ENCODE data around the gene CCNY.

CCNY gene

DNA sequence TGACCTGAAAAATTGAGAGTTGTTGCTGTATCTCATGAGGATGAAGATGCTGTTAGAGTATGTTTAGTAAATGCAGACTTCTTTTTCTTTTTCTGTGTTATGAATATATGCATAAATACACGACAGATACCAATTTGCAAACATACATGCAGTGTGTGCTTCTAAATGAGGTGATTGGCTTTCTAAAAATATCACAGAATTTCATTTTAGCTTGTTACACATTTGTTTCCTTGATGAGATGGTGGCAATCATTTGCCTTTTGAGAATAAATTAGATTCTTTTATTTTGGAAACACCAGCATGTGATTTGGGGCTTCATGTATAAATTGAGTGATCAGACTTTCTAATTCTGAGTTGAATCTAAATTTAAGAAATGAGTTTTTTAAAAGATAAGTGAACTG is 29.7 kb downstream of the CCNY start:
- Histone ChIP-seq H3K27me3 (ENCODE audit: insufficient read depth, insufficient read length) (no peaks in the 10 kb centered on the region), H3K4me1 (ENCODE audit: insufficient read depth, insufficient read length) (peaks cover 4% of the 10 kb centered on the region)
- no peak for TF ChIP-seq YY1 (IDR thresholded peaks at IDR 0.05; ENCODE audit: insufficient read depth, insufficient read length)
- no peak for TF ChIP-seq SUZ12 (IDR thresholded peaks at IDR 0.05; ENCODE audit: extremely low read depth, insufficient read depth, insufficient read length)
- no peak for TF ChIP-seq ZNF274 (IDR thresholded peaks at IDR 0.05; ENCODE audit: low read depth, low read length)

DNA sequence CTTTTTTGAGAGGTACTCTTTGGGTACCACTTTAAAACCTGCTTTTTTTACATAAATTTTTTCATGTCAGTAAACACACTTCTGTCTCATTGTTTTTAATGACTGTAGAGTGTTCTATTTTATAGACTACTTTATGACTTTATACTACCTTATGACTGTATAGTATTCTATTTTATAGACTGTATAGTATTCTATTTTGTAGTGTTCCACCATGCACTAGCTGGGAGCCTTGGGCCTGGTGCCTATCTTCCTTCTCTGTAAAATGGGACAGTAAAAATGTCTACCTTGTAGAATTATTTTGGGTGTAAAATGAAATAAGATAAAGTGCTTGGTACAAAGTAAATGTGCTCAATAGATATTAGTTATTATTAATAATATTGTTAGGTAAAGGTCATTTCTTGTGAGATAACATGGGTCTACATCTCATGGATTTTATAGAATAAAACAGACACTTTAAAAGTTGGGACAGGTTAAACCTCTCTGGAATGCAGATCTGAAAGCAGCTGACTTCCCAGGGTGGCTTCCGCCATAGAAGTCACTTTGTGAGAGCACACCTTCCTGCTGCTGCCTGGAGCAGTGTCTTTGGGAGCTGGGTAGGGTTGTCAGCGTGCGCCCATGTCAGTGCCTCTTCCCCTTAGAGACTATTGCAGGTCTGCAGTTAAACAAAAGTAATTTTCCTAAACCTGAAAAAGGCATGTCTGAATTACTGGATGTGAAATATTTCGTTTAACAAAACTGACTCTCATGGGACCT is 31.0 kb downstream of the CCNY start:
- H3K4me1 ChIP-seq (ENCODE audit: insufficient read depth, insufficient read length): peaks cover 7% of the 10 kb centered on the region
- TF ChIP-seq SUZ12 (IDR thresholded peaks at IDR 0.05; ENCODE audit: extremely low read depth, insufficient read depth, insufficient read length) (no peak), ZNF274 (IDR thresholded peaks at IDR 0.05; ENCODE audit: low read depth, low read length) (no peak), YY1 (IDR thresholded peaks at IDR 0.05; ENCODE audit: insufficient read depth, insufficient read length) (no peak)
- H3K9me3 ChIP-seq (ENCODE audit: insufficient read depth, low read length): peaks cover 7% of the 10 kb centered on the region; the same call in 1 of the 2 replicates
- H3K9ac ChIP-seq (ENCODE audit: insufficient read length, low read depth): no peak overlapping the region
- H3K36me3 ChIP-seq (ENCODE audit: insufficient read depth, insufficient read length, low read length): no peaks in the 10 kb centered on the region
- H3K27me3 ChIP-seq (ENCODE audit: insufficient read depth, insufficient read length): no peaks in the 10 kb centered on the region
- no peak for DNase-seq (ENCODE audit: low read depth, low spot score)
- H3K4me3 ChIP-seq (ENCODE audit: insufficient read length, low read depth): no peak overlapping the region

More for the DNA sequence above, 29.7 kb downstream of the CCNY start:
- Histone ChIP-seq H3K9me3 (ENCODE audit: insufficient read depth, low read length) (peaks cover 7% of the 10 kb centered on the region; the same call in 1 of the 2 replicates), H3K4me3 (ENCODE audit: insufficient read length, low read depth) (no peak overlapping the region), H3K36me3 (ENCODE audit: insufficient read depth, insufficient read length, low read length) (no peaks in the 10 kb centered on the region), H3K9ac (ENCODE audit: insufficient read length, low read depth) (no peak overlapping the region)
- no peak for DNase-seq (ENCODE audit: low read depth, low spot score)

DNA sequence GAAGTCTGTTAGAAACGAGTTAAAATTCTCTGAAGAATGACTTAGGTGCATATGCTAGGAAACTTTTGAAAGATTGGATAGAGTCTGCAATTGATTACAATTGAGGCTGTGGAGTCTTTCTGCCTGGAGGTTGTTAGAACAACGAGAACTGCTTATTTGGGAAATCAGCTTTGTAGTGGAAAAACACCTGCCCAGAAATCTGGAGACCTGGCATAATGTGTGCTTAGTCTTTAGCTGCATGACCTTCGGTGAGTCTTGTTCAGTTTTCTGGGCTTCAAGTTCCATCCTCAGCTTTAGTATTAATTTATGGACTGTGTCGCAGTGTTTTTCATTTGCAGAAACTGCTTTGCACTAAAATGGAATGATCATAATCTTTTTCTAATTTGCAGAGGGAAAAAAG is 31.7 kb downstream of the CCNY start:
- H3K9ac ChIP-seq (ENCODE audit: insufficient read length, low read depth): no peak overlapping the region
- H3K36me3 ChIP-seq (ENCODE audit: insufficient read depth, insufficient read length, low read length): no peaks in the 10 kb centered on the region
- no peaks in the 10 kb centered on the region for H3K27me3 ChIP-seq (ENCODE audit: insufficient read depth, insufficient read length)
- H3K4me1 ChIP-seq (ENCODE audit: insufficient read depth, insufficient read length): peaks cover 7% of the 10 kb centered on the region
- DNase-seq (ENCODE audit: low read depth, low spot score): no peak
- H3K9me3 ChIP-seq (ENCODE audit: insufficient read depth, low read length): peaks cover 2% of the 10 kb centered on the region; the same call in 1 of the 2 replicates
- no peak for TF ChIP-seq ZNF274 (IDR thresholded peaks at IDR 0.05; ENCODE audit: low read depth, low read length)
- no peak for TF ChIP-seq YY1 (IDR thresholded peaks at IDR 0.05; ENCODE audit: insufficient read depth, insufficient read length)
- TF ChIP-seq SUZ12 (IDR thresholded peaks at IDR 0.05; ENCODE audit: extremely low read depth, insufficient read depth, insufficient read length): no peak
- H3K4me3 ChIP-seq (ENCODE audit: insufficient read length, low read depth): no peak overlapping the region

DNA sequence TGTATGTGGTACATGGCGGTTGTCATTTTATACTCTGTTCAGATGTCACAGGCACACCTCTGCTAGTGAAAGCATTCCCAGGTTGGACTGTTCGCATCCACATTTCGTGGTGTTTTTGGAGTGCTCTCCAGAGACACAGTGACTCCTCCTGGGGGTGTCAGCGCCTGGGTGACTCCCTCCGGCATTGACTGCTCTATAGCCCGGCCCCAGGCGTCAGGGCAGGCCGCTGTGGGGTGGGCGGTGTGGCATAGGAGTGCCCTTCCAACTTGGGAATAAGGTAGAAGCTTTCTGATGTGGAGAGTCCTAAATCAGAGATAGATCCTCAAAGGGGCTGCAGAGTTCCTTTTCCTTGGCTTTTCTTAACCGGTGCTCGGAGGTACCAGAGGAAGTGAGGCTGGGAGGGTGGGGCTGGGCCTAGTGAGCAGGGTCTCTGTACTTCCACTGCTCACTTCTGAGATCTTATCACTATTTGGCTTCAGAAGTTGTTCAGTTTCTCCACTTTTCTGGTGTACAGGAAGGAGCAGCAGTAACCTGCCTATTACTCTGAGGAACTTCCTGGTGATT is 32.3 kb downstream of the CCNY start:
- DNase-seq (ENCODE audit: low read depth, low spot score): no peak
- H3K9me3 ChIP-seq (ENCODE audit: insufficient read depth, low read length): no peaks in the 10 kb centered on the region
- H3K9ac ChIP-seq (ENCODE audit: insufficient read length, low read depth): no peak overlapping the region
- no peak overlapping the region for H3K4me3 ChIP-seq (ENCODE audit: insufficient read length, low read depth)
- no peaks in the 10 kb centered on the region for H3K27me3 ChIP-seq (ENCODE audit: insufficient read depth, insufficient read length)
- no peak for TF ChIP-seq SUZ12 (IDR thresholded peaks at IDR 0.05; ENCODE audit: extremely low read depth, insufficient read depth, insufficient read length)
- no peak for TF ChIP-seq ZNF274 (IDR thresholded peaks at IDR 0.05; ENCODE audit: low read depth, low read length)
- no peak for TF ChIP-seq YY1 (IDR thresholded peaks at IDR 0.05; ENCODE audit: insufficient read depth, insufficient read length)
- H3K36me3 ChIP-seq (ENCODE audit: insufficient read depth, insufficient read length, low read length): no peaks in the 10 kb centered on the region
- peaks cover 7% of the 10 kb centered on the region for H3K4me1 ChIP-seq (ENCODE audit: insufficient read depth, insufficient read length)

DNA sequence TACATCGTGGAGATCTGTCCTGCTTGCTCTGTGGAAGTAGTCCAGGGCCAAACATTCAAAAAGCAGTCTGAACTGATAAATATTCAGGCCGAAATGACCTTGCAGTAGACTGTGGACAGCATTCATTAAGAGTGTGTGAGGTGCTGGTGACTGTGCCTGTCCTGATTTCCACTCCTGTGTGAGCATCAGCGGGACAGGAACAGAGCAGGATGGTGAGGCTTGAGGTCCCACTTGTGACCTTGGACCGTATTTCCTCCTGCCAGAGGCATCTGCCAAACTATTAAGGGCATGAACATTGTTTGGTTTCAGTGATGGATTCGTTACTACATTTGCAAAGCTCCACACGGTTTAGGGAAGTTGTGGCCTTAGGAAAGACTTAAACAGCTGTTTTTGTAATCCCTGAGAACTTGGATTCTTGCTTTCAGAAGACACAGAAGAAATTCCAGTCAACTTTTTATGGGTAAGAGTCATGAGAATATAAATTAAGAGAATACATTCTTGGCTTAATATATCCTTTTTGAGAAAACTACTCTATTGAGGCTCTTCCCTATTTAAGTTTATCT is 32.8 kb downstream of the CCNY start:
- Histone ChIP-seq H3K36me3 (ENCODE audit: insufficient read depth, insufficient read length, low read length) (no peaks in the 10 kb centered on the region), H3K4me1 (ENCODE audit: insufficient read depth, insufficient read length) (peaks cover 7% of the 10 kb centered on the region), H3K27me3 (ENCODE audit: insufficient read depth, insufficient read length) (no peaks in the 10 kb centered on the region), H3K9ac (ENCODE audit: insufficient read length, low read depth) (no peak overlapping the region), H3K4me3 (ENCODE audit: insufficient read length, low read depth) (no peak overlapping the region), H3K9me3 (ENCODE audit: insufficient read depth, low read length) (no peaks in the 10 kb centered on the region)
- no peak for DNase-seq (ENCODE audit: low read depth, low spot score)
- no peak for TF ChIP-seq ZNF274 (IDR thresholded peaks at IDR 0.05; ENCODE audit: low read depth, low read length)
- no peak for TF ChIP-seq YY1 (IDR thresholded peaks at IDR 0.05; ENCODE audit: insufficient read depth, insufficient read length)
- no peak for TF ChIP-seq SUZ12 (IDR thresholded peaks at IDR 0.05; ENCODE audit: extremely low read depth, insufficient read depth, insufficient read length)

DNA sequence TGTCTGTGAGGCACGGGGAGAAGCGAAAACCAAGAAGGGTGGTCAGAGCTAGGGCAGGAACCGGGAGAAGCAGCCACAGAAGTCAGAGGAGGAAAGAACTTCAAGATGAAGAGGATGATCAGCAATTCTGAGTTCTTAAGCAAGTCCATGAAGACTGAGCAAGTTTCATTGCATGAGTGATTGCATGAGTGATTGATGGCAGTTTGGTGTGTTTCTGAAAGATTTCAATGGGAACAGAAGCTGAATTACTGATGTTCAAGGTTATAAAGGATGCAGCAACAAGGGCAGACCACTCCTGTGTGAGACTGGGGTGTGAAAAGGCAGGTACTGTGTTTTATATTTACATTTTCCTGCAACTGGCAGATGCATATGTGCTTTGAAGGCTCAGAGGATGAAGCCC is 35.4 kb downstream of the CCNY start:
- no peak for TF ChIP-seq YY1 (IDR thresholded peaks at IDR 0.05; ENCODE audit: insufficient read depth, insufficient read length)
- TF ChIP-seq SUZ12 (IDR thresholded peaks at IDR 0.05; ENCODE audit: extremely low read depth, insufficient read depth, insufficient read length): no peak
- TF ChIP-seq ZNF274 (IDR thresholded peaks at IDR 0.05; ENCODE audit: low read depth, low read length): no peak
- no peak overlapping the region for H3K9ac ChIP-seq (ENCODE audit: insufficient read length, low read depth)
- DNase-seq (ENCODE audit: low read depth, low spot score): no peak
- H3K27me3 ChIP-seq (ENCODE audit: insufficient read depth, insufficient read length): no peaks in the 10 kb centered on the region
- H3K36me3 ChIP-seq (ENCODE audit: insufficient read depth, insufficient read length, low read length): no peaks in the 10 kb centered on the region
- peaks cover 7% of the 10 kb centered on the region for H3K4me1 ChIP-seq (ENCODE audit: insufficient read depth, insufficient read length)
- H3K4me3 ChIP-seq (ENCODE audit: insufficient read length, low read depth): no peak overlapping the region
- H3K9me3 ChIP-seq (ENCODE audit: insufficient read depth, low read length): no peaks in the 10 kb centered on the region

DNA sequence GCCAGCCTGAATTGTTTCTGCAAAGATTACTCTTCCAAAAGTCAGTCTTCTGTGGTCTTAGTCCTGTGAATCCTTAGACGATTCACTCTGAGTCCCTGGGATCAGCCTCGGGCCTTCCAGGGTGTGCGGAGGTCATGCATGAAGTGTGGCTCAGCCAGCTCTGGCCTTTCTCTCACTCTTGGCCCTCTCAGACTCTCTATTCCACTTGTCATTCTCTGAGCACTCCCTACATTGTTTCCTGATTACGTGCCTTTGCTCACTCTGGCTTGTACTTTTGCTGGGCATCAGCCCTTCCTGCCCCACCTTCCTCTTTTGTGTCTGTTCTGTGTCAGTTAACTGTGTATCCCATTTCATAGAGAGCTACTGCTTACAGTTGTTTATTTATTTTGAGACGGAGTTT is 36.0 kb downstream of the CCNY start:
- H3K27me3 ChIP-seq (ENCODE audit: insufficient read depth, insufficient read length): no peaks in the 10 kb centered on the region
- no peak overlapping the region for H3K9ac ChIP-seq (ENCODE audit: insufficient read length, low read depth)
- DNase-seq (ENCODE audit: low read depth, low spot score): no peak

More for the DNA sequence above, 36.0 kb downstream of the CCNY start:
- TF ChIP-seq ZNF274 (IDR thresholded peaks at IDR 0.05; ENCODE audit: low read depth, low read length): no peak
- TF ChIP-seq YY1 (IDR thresholded peaks at IDR 0.05; ENCODE audit: insufficient read depth, insufficient read length): no peak
- no peak for TF ChIP-seq SUZ12 (IDR thresholded peaks at IDR 0.05; ENCODE audit: extremely low read depth, insufficient read depth, insufficient read length)
- Histone ChIP-seq H3K9me3 (ENCODE audit: insufficient read depth, low read length) (no peaks in the 10 kb centered on the region), H3K4me3 (ENCODE audit: insufficient read length, low read depth) (no peak overlapping the region), H3K4me1 (ENCODE audit: insufficient read depth, insufficient read length) (peaks cover 7% of the 10 kb centered on the region), H3K36me3 (ENCODE audit: insufficient read depth, insufficient read length, low read length) (no peaks in the 10 kb centered on the region)
